ENCODE results near the gene ARID5B.
"Not testable (repeated sequence)": the region's sequence is repeated elsewhere in the genome, so short reads cannot be mapped to it uniquely, and the experiment has no call there.

Gene ARID5B, protein sequence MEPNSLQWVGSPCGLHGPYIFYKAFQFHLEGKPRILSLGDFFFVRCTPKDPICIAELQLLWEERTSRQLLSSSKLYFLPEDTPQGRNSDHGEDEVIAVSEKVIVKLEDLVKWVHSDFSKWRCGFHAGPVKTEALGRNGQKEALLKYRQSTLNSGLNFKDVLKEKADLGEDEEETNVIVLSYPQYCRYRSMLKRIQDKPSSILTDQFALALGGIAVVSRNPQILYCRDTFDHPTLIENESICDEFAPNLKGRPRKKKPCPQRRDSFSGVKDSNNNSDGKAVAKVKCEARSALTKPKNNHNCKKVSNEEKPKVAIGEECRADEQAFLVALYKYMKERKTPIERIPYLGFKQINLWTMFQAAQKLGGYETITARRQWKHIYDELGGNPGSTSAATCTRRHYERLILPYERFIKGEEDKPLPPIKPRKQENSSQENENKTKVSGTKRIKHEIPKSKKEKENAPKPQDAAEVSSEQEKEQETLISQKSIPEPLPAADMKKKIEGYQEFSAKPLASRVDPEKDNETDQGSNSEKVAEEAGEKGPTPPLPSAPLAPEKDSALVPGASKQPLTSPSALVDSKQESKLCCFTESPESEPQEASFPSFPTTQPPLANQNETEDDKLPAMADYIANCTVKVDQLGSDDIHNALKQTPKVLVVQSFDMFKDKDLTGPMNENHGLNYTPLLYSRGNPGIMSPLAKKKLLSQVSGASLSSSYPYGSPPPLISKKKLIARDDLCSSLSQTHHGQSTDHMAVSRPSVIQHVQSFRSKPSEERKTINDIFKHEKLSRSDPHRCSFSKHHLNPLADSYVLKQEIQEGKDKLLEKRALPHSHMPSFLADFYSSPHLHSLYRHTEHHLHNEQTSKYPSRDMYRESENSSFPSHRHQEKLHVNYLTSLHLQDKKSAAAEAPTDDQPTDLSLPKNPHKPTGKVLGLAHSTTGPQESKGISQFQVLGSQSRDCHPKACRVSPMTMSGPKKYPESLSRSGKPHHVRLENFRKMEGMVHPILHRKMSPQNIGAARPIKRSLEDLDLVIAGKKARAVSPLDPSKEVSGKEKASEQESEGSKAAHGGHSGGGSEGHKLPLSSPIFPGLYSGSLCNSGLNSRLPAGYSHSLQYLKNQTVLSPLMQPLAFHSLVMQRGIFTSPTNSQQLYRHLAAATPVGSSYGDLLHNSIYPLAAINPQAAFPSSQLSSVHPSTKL

DNA sequence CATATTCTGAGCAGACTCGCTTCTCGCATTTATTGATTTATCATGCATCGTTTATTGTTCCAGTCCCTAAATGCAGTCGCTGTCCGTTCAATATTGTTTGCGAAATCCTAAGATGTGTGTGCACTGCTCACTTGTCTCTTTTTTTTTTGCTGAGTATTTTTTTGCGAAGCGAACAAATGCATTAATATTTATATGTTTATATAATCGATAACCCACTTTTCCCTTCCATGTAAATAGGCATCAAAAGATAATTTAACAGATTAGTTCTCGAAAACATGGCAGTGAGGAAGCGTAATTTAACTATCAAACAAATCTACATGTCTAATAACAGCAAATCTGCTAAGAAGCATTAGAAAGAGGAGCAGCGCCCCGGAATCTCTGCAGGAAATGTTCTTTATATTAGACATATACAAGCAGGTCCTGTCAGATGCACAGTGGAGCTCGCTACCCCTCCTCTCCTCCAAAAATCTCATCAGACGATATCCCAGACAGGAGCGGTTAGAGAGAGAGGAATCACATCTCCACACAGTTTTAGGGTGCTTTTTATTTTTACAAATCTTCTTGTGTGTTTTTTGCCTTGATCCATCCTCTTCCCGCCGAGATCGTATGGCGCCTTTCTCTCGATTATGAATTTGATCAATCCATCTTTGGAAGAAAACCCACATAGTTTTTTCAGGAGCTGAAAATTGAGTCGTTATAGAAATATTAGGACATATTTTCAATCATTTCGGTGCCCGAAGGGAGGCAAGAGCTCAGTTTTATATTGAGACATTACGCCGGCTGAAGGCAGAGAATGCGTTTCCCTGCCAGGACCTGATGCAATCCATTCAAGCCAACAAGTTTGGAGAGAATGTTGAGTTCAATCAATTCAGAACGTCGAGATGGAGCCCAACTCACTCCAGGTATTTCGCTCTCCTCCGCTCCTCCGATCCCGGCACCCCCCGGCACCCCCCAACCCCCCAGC, at the start of gene ARID5B:
Gene ARID5B, plus strand, starts transcription at position 871 of the 964 bp plus-strand sequence. Its CDS starts 11 bp downstream, at position 882.
- DNase-seq, result peak; percentile 32 to 37

DNA sequence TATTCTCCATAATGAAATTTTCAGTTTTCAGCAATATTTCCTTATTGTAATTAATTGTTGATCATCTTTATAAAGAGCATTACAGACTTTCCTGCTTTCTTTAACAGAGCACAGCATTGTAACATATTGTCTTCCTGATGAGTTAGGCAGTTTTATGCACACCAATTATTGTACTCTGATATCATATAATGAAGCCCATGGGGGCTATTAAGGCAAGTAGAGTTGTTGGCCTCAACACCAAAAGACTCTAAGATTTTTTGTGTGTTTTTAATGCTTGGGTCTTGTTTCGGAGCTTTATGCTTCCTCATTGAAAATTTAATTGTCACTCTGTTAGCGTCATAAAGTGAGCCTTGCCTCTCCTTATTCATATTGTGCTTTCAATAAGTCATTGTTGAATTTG, 49.2 kb upstream of the ARID5B start:
- no peak for DNase-seq

DNA sequence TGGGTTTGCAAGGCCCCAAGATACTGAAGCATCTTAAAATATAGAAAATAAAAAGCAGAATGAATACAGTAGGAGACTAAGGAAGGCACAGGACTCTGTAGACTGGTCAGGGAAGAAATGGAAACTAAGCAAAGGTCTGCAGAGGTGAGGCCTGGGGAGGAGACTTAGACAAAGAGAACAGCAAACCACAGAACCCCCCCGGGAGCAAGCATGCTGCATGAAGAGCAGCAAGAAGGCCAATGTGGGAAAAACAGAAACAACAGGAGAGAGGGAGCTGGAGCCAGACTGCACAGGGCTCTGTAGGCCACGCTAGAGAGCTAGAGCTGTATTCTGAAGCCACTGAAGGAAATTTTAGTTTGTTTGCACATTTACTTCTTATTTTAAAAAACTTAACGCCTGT, 45.7 kb upstream of the ARID5B start:
- DNase-seq, result no peak

DNA sequence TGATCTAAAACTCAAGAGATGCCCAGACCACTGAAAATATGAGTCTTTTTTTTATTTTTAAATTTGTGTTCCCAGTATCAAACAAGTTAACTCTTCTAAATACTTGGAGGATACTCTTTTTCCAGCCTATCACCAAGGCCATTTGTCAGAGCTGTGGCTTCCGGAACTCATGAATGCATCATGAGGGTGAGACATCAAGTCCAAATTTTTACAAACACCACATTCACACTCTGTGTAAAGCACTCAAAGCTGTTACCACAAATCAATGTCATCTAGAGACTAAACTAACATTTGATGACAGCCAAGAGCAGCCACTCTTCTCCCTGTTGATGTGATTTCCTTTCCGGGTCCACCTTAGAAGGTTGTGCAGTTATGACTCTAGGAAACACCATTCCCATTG, 43.8 kb upstream of the ARID5B start:
- DNase-seq, result no peak

DNA sequence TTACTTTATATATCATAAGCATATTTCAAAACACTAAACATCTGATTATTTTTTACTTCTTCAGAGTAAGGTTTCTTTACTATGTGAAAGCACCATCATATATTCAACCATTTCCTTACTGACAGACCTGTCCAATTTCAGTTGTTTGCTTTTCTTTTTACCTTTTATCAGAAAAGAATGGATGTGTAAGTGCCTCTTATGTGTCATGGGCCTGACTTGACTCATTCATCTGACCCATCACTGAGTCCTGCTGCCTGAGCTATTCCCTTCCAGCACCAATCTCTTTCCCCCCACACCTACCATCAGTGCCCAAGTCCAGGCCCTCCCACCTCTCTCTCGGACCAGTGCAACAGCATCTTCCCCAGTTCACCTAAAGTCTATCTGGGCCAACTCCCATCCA, 41.7 kb upstream of the ARID5B start:
- no peak for DNase-seq

DNA sequence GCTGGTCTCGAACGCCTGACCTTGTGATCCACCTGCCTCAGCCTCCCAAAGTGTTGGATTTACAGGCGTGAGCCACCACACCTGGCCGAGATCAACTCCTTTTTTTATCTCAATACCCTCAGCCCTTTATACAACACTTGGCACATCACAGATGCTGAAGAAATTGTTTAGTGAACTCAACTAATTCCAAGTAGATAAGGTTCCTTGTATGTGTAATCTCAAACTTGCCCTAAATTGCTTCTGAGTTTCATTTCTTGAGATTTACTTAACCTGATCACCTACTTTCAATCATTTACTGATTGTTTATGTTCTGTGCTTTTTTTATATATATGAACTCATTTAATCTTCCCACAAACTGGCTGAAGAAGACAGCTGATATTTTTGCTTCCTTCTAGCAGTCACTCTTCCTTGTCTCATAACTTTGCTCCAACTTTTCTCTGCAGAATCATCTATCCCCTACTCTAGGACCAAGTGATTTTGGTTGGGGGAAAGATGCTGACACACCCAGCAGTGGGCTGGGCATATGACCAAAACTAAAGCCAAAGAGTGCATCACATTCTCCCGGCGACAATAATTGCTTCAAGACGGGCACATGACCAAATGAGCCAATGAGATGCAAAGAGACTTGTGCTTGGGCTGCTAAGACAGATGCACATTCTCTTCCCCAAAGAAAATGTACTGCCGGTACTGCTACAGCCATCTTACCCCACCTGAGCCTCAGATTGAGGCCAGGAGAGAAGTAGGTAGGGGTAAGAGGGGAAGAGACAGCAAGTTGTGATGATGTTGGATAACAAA, 40.3 kb upstream of the ARID5B start:
- no peak for DNase-seq

DNA sequence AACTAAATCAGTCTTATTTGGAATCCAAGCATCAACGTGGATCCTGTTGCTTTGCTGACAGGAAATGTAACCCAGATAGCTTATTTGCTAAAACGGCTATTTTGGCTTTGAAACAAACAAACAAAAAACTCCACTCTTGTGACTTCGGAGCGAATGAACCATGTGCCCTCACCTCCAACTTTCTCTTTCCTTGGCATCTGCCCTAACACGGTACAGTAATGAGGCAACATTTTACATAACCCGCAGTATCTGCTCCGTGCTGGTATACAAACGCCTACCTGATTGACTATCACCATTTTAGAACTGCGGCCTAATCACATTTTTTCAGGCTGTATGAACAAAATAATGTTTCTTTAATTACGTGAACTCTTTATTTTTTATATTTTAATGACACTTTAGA, 37.5 kb upstream of the ARID5B start:
- DNase-seq, result no peak

DNA sequence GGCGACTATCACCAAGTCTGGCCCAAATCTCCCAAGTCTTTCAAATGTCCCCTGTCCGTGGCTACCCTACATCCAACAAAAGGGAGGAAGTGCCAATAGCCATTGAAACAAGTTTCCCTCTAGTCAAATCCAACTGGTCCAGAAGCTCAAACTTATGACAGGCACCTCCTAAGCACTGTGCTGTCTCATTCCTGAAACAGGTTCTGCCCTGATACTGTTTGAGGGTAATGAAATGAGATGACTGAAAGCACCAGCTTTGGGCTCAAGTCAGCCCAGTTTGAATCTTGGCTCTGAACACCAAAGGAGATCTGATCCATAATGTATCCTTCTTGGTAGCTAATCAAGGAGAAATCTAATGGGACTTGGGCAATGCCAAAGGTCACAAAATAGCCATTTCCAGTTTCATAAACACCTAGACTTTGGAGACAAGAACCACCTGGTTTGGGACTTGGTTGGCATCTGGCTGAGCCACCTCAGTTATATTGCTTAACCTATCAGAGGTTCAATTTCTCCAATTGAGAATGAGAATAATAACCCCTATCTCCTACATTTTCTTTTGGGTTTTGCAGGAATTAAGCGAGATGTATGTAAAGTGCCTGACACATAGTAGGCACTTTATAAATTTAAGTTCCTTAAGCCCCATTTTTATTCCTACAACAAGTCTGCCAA, 34.7 kb upstream of the ARID5B start:
- DNase-seq, result no peak

DNA sequence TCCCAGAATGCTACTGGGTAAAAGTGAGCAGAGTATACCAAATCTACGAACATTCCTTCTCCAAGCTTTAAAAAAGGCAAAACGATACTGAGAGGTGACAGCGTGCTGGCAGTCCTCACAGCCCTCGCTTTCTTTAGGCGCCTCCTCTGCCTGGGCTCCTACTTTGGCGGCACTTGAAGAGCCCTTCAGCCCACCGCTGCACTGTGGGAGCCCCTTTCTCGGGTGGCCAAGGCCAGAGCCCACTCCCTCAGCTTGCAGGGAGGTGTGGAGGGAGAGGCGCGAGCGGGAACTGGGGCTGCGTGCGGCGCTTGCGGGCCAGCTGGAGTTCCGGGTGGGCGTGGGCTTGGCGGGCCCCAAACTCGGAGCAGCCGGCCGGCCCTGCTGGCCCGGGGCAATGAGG, 34.1 kb upstream of the ARID5B start:
- not testable (repeated sequence) for DNase-seq

DNA sequence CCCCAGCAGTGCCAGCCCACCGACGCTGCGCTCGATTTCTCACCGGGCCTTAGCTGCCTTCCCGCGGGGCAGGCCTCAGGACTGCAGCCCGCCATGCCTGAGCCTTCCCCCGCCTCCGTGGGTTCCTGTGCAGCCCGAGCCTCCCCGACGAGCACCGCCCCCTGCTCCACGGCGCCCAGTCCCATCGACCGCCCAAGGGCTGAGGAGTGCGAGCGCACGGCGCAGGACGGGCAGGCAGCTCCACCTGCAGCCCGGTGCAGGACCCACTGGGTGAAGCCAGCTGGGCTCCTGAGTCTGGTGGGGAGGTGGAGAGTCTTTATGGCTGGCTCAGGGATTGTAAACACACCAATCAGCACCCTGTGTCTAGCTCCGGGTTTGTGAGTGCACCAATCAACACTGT, 33.7 kb upstream of the ARID5B start:
- not testable (repeated sequence) for DNase-seq

DNA sequence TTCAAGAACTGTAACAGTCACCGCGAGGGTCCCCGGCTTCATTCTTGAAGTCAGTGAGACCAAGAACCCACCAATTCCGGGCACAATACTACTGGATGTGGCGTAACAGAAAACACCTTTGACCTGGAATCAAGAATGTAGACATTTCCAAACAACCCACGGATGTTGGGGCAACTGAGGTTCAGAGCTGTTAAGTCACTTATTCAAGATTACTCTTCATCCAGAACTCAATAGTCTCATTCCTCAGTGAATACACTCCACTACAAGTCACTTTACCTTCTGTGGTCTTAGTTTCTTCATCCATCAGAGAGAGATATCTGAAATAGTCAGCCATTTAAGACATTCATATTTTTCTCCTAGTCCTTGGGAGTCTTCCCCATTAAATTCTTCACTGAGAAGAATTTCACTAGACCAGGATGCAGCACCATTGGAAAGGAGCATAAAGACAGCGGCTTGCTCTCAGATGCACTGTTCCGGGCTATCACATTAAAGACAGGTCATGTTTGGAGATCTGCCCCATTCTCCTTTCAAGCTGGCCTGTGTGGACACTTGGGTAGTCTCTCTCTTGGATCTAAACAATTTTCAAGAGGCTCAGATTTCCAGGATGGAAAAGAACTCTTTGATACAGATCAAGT, 32.3 kb upstream of the ARID5B start:
- no peak for DNase-seq

DNA sequence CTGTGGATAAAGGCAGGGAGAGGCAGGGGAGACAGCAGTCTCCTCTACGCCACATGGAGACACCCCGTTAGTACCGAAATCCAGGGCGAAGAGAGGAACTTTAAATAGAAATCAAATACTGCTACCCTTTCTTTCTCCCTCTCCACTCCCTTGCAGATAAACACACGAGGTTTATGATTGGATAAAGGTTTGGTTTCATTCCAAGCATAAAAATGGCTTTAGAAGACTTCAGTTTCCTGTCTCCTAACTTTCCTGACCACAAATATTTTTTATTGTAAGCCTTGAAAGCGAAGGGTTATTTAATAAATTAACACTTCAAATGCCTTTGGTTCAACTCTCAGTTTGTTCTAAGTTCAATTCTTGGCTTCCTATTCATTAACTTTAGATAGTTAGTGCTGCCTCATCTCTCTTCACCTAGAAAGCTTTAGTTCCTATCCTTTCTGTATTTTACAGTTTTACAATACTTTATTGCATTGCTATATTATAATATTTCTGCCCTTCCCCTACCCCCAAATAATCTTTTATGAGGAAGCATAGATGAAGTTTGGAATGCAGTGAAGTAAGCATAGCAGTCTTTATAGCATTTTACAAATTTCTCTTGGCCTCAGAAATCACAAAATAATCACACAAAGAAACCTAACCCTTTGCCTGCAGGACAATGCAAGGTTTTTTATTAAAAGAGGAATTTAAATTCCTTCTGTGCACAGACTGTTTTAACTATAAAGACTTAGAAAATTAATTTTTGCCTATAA, 31.5 kb upstream of the ARID5B start:
- no peak for DNase-seq

DNA sequence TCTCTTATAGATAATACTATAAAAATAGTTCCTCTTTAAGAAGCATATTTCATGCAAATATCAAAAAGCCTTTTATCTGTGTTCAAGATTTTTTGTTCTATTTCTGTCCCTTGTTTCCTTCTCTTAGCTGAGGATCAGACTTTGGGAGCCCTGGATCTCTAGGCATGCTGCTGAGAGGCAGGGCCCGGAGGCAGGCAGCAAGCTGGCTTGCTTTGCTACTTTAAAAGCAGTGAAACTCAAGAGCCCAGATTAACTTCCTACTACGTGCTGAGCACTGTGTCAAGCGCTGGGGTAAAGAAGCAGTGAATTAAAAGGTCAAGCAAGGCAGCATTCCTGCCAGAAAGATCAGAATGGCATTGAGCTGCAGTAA, 31.0 kb upstream of the ARID5B start:
- DNase-seq, result no peak

DNA sequence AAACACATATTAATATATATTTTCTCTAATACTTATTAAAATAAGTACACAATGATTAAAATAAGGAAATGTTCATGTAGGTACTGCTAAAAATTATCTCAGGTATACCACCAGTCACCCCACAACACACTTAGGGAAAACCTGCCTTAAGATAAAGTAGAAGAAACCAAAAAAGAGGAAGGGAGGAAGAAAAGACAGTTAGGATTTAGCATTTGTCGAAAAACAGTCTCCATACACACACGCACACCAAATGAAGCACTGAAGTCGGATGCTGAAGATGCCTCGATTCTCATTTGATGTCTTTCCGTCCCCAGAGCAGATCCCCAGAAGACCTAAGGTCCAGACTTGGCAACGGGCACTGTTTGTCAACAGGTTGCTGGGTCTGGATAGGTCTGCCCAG, 30.0 kb upstream of the ARID5B start:
- DNase-seq, result no peak

DNA sequence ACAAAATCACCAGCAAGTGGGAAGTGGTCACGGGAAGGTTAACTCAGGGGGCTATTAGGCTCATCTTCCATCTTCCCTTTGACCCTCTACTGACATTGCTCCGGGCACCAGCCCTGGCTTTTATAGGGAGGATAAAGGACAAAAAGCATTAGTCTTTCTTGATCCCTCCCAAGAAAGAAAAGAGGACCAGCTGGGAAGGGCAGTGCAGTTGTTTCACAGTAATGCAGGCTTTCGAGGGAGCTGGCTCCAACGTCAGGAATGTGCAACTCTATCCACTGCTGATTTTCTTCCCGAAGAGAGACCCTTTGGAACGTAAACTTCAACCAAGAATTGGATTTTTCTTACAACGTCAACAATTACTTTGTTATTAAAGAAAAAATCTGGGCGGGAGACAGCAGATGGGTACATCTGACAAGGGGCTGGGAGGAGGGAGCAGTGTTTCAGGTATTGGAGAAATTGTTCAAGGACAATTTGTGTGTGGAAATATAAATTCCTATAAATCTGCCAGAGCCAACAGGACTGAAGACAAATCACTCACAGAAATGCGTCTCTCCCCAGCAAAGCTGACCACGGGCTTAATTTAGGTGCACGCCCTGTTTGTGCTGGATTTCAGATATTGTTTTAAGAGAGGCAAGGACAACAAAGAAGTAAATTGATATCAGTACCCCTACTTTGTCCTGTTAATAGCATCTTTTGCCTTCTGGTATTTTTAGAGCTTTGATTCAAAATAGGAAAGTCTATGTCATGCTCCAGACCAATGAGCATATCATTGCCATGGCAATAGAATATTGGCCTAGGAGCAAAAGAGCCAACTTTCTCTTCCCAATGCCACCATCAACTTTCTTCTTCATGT, 23.4 kb upstream of the ARID5B start:
- no peak for DNase-seq

DNA sequence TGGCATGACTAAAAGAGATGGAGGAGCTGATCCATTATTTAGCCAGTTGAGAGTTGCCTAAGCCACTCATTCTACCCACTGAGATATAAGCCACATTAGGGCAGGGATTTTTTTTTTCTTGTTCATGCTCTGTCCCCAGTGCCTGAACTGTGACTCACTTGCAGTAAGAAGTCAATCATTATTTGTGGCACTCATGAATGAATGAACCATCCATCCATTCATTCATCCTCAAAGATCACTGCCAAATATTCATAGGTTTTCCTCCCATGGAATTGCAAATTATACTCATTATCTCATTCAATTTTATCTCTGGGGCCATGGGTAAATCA, 22.8 kb upstream of the ARID5B start:
- no peak for DNase-seq

DNA sequence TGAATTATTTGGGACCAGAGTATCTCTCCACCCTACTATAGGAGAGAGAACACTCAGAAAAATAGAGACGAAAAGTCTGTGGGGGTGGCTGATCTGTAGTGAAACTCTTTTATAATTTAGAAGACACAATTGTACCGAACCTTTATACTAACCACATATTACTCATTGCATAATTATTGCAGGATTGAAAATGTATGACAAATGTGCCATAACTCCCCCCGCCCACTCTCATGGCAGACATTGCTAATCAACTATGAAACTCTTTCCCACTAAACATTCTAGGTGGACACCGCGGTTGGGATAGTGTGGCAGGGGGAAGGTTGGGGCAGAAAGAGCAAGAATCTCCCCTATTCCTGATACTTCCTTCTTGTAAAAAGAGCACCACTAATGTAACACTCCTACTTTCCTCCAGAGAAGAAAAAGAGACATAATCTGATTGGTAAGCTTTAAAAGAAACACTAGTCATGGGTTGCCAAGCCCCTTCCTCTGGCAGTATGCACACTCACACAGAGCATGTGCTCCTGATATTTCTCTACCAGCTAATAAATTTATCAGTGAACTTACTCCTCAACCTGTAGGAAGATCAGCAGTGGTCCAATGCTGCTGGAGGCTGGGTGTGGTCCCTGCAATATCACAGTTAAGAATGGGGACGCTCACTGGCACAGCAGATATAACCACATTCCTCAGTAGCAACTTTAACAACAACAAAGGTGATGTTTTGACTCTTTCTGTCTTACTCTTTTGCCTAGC, 18.7 kb upstream of the ARID5B start:
- DNase-seq, result no peak
